Suprapubic skin (tissue), 4 donors: Measurements from ENCODE around the gene ZC3H12A. TPM values are rescaled to one million over a fixed set of nuclear protein-coding genes. Genes with fewer than 3 reads are reported as not detected.
"Not testable (repeated sequence)": the region's sequence is repeated elsewhere in the genome, so short reads cannot be mapped to it uniquely, and the experiment has no call there.

Source experiments
- DNase-seq, 2 donors: peaks; one replicate each; pipeline ENCODE4 v3.0.0-alpha.2; 2019; ENCODE audit warnings: low spot score in 2 of 2
- H3K27ac ChIP-seq: fragments of 200-600 bp; sonication (generic); one replicate; pipeline ENCODE4 v1.5.1; 2019
- H3K27me3 ChIP-seq: fragments of 200-600 bp; sonication (generic); one replicate; pipeline ENCODE4 v1.5.1; 2019
- H3K36me3 ChIP-seq: fragments of 200-600 bp; sonication (generic); one replicate; pipeline ENCODE4 v1.5.1; 2019
- H3K4me1 ChIP-seq: fragments of 200-600 bp; sonication (generic); one replicate; pipeline ENCODE4 v1.5.1; 2019
- H3K4me3 ChIP-seq: fragments of 200-600 bp; sonication (generic); one replicate; pipeline ENCODE4 v1.5.1; 2019; ENCODE audit warnings: mild to moderate bottlenecking
- H3K9me3 ChIP-seq: fragments of 200-600 bp; sonication (generic); one replicate; pipeline ENCODE4 v1.5.1; 2019
- EP300 ChIP-seq: sonication (generic); formaldehyde crosslinking; IDR thresholded peaks from one replicate; pipeline ENCODE4 v1.6.1; 2017; ENCODE audit warnings: antibody characterized with exemption
- POLR2A ChIP-seq, 2 donors: fragments of 450-650 bp; IDR thresholded peaks; one replicate each; pipeline ENCODE4 v1.6.1; 2017; ENCODE audit warnings: antibody characterized with exemption in 2 of 2, mild to moderate bottlenecking in 2 of 2, moderate library complexity in 2 of 2
- POLR2AphosphoS5 ChIP-seq, 3 donors: sonication (generic); formaldehyde crosslinking; IDR thresholded peaks; one replicate each; pipeline ENCODE4 v1.6.1; 2017; ENCODE audit warnings: antibody characterized with exemption in 3 of 3
- WGBS: methylation state at CpG from one replicate; pipeline ENCODE4 v1.1.5; 2018; 5-methylcytosine and 5-hydroxymethylcytosine counted together
- total RNA-seq, 4 donors: library from RNA; depleted of rRNA; stranded (reverse); fragments of >200 nt; gene quantifications; one replicate each; pipeline ENCODE4 v1.1.0, GENCODE V29; 2016
- TF ChIP-seq, protein P1 (sequence below), 2 donors: fragments of 200-600 bp in 1 of 2; fragments of 450-650 bp in 1 of 2; sonication (generic) in 1 of 2; IDR thresholded peaks; one replicate each; pipeline ENCODE4 v1.5.1; 2016 to 2019; ENCODE audit warnings: antibody characterized with exemption in 2 of 2, mild to moderate bottlenecking in 1 of 2, moderate library complexity in 1 of 2

Gene ZC3H12A
- total RNA-seq, 4 donors from 2014 or later, result 47.7 to 107 (median 56.1) TPM

DNA sequence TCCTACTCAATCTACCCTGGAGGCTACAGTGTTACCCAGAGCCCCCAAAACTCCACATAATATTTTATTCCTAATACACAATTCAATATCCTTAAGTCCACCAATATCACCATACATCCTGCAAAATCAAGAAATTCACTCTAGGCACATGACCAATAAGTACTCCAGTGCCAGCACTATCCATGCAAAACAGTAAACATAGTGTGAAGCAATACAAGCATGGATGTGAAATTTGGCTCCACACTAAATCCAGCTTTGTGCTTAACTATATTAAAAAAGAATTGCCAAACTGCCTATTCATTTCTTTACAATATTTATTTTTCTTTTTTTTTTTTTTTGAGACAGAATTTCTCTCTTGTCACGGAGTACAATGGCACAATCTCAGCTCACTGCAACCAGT, 43.2 kb downstream of the ZC3H12A start:
- WGBS, result 89% methylated on average over 1 of the region's 1 CpG
- Histone ChIP-seq H3K9me3 (no peaks in the 10 kb centered on the region), H3K27me3 (no peaks in the 10 kb centered on the region), H3K4me3 (no peak overlapping the region), H3K36me3 (peaks cover 2% of the 10 kb centered on the region), H3K4me1 (peaks cover 20% of the 10 kb centered on the region), H3K27ac (no peak overlapping the region)
- DNase-seq, result no peak
- TF ChIP-seq POLR2AphosphoS5 (IDR thresholded peaks at IDR 0.05), result no peak
- no peak for TF ChIP-seq EP300
- TF ChIP-seq POLR2A (IDR thresholded peaks at IDR 0.05), result no peak
- TF ChIP-seq, protein P1, sequence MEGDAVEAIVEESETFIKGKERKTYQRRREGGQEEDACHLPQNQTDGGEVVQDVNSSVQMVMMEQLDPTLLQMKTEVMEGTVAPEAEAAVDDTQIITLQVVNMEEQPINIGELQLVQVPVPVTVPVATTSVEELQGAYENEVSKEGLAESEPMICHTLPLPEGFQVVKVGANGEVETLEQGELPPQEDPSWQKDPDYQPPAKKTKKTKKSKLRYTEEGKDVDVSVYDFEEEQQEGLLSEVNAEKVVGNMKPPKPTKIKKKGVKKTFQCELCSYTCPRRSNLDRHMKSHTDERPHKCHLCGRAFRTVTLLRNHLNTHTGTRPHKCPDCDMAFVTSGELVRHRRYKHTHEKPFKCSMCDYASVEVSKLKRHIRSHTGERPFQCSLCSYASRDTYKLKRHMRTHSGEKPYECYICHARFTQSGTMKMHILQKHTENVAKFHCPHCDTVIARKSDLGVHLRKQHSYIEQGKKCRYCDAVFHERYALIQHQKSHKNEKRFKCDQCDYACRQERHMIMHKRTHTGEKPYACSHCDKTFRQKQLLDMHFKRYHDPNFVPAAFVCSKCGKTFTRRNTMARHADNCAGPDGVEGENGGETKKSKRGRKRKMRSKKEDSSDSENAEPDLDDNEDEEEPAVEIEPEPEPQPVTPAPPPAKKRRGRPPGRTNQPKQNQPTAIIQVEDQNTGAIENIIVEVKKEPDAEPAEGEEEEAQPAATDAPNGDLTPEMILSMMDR (IDR thresholded peaks at IDR 0.05), result no peak

GRCh38 chr1:37518241-37518640, 43.9 kb downstream of the ZC3H12A start:
- H3K27ac ChIP-seq, H3K36me3 ChIP-seq, DNase-seq, H3K4me3 ChIP-seq, H3K27me3 ChIP-seq, H3K9me3 ChIP-seq: not testable (repeated sequence)
- 60% methylated on average over 1 of the region's 31 CpGs for WGBS
- H3K4me1 ChIP-seq, result peaks cover 13% of the 10 kb centered on the region

DNA sequence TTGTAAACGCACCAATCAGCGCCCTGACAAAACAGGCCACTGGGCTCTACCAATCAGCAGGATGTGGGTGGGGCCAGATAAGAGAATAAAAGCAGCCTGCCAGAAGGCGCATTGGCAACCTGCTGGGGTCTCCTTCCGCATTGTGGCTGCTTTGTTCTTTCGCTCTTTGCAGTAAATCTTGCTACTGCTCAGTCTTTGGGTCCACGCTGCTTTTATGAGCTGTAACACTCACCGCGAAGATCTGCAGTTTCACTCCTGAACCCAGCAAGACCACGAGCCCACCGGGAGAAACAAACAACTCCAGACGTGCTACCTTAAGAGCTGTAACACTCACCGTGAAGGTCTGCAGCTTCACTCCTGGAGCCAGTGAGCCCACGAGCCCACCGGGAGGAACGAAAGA, 44.5 kb downstream of the ZC3H12A start:
- 78% methylated on average over 12 of the region's 15 CpGs for WGBS
- not testable (repeated sequence) for H3K9me3 ChIP-seq, DNase-seq, H3K36me3 ChIP-seq, H3K4me1 ChIP-seq, H3K4me3 ChIP-seq, H3K27ac ChIP-seq, H3K27me3 ChIP-seq

DNA sequence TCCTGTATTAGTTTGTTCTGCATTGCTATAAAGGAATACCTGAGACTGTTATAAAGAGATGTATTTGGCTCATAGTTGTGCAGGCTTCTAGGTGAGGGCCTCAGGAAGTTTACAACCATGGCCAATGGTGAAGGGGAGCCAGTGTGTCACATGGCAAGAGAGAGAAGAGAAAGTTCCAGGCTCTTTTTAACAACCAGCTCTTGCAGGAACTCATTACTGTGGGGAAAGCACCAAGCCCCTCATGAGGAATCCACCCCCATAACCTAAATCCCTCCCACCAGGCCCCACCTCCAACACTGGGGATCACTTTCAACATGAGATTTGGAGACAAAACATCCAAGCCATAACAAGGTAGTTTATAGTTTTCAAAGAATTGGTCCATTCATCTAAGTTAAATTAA, 45.2 kb downstream of the ZC3H12A start:
- DNase-seq, result no peak
- no peaks in the 10 kb centered on the region for H3K27me3 ChIP-seq
- no peaks in the 10 kb centered on the region for H3K9me3 ChIP-seq
- peaks cover 7% of the 10 kb centered on the region for H3K4me1 ChIP-seq
- H3K36me3 ChIP-seq, result no peaks in the 10 kb centered on the region
- no peak overlapping the region for H3K4me3 ChIP-seq
- no peak overlapping the region for H3K27ac ChIP-seq
- TF ChIP-seq, protein P1 (IDR thresholded peaks at IDR 0.05), result no peak
- no peak for TF ChIP-seq POLR2AphosphoS5 (IDR thresholded peaks at IDR 0.05)
- no peak for TF ChIP-seq EP300
- TF ChIP-seq POLR2A (IDR thresholded peaks at IDR 0.05), result no peak

GRCh38 chr1:37529888-37530287, 55.5 kb downstream of the ZC3H12A start:
- not testable (repeated sequence) for H3K27me3 ChIP-seq, H3K4me3 ChIP-seq, H3K4me1 ChIP-seq, H3K36me3 ChIP-seq, H3K9me3 ChIP-seq, DNase-seq, H3K27ac ChIP-seq
- 95% methylated on average over 1 of the region's 1 CpG for WGBS

DNA sequence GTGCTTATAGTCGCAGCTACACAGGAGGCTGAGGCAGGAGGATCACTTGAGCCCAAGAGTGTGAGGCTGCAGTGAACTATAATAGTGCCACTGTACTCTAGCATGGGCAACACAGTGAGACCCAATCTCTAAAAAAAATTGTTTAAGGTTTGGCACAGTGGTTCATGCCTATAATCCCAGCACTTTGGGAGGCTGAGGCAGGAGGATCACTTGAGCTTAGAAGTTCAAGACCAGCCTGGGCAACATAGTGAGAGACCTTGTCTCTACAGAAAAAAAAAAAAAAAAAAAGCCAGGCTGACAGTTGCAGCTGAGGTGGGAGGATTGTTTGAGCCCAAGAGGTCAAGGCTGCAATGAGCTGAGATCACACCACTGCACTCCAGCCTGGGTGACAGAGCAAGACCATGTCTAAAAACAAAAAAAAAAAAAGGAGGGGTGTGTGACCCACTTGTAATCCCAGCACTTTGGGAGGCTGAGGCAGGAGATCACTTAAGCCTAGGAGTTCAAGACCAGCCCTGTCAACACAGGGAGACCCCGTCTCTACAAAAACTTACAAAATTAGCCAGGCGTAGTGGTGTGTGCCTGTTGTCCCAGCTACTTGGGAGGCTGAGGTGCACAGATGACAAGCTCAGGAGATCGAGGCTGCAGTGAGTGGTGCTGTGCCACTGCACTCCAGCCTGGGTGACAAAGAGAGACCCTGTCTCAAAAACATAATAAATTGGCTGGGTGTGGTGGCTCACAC, 58.2 kb downstream of the ZC3H12A start:
- WGBS, result 92% methylated on average over 4 of the region's 4 CpGs
- not testable (repeated sequence) for H3K27ac ChIP-seq, H3K27me3 ChIP-seq

GRCh38 chr1:37533317-37534093, 59.1 kb downstream of the ZC3H12A start:
- Histone ChIP-seq H3K27ac (peak overlapping the region; percentile 33), H3K4me3 (no peak overlapping the region), H3K36me3 (peaks cover 28% of the 10 kb centered on the region), H3K9me3 (no peaks in the 10 kb centered on the region), H3K27me3 (no peaks in the 10 kb centered on the region), H3K4me1 (peaks cover 9% of the 10 kb centered on the region)
- TF ChIP-seq, protein P1 (IDR thresholded peaks at IDR 0.05), result no peak
- no peak for TF ChIP-seq POLR2AphosphoS5 (IDR thresholded peaks at IDR 0.05)
- TF ChIP-seq POLR2A (IDR thresholded peaks at IDR 0.05), result no peak
- TF ChIP-seq EP300, result no peak
- 84% methylated on average over 4 of the region's 4 CpGs for WGBS
- DNase-seq, result no peak

More for the DNA sequence above, 58.2 kb downstream of the ZC3H12A start:
- H3K4me3 ChIP-seq, H3K9me3 ChIP-seq, DNase-seq, H3K4me1 ChIP-seq: not testable (repeated sequence)
- peaks cover 19% of the 10 kb centered on the region for H3K36me3 ChIP-seq

Other genes with a start within 250 kb of the ZC3H12A start
- 100 to 1,000 TPM in 1 of 4 donors, 10 to 100 TPM in 3; 63.6 to 105 (median 68.7) TPM for gene MEAF6, start 40.2 kb downstream of the ZC3H12A start, total RNA-seq
- gene SNIP1, start 79.7 kb downstream of the ZC3H12A start, total RNA-seq, result 10 to 100 TPM; 13.5 to 23.4 (median 15.6) TPM
- 1 to 10 TPM in 1 of 4 donors, under 1 TPM in 3; 0.70 to 1.7 (median 0.85) TPM for gene DNALI1, start 82.4 kb downstream of the ZC3H12A start, total RNA-seq
- gene GNL2, start 121.4 kb downstream of the ZC3H12A start, total RNA-seq, result 10 to 100 TPM; 42.0 to 94.8 (median 48.5) TPM
- 1 to 10 TPM; 2.1 to 9.7 (median 6.7) TPM for gene RSPO1, start 160.3 kb downstream of the ZC3H12A start, total RNA-seq
- 1 to 10 TPM; 2.7 to 6.2 (median 4.4) TPM for gene CDCA8, start 217.9 kb downstream of the ZC3H12A start, total RNA-seq